Measurements from ENCODE around the gene TMEM205.
"Not testable (repeated sequence)": the region's sequence is repeated elsewhere in the genome, so short reads cannot be mapped to it uniquely, and the experiment has no call there.

TMEM205 gene

GRCh38 chr19:11346104-11346940 is at the start of gene TMEM205, which contains the start of gene CCDC159:
TMEM205 (minus strand) TSS chr19:11346268; CDS start chr19:11345619, 649 bp downstream.
CCDC159 (plus strand) TSS chr19:11346519; CDS start chr19:11346607, 88 bp downstream.
- peak; percentile 100 for DNase-seq (ENCODE audit: low spot score)

- no peak for DNase-seq (ENCODE audit: low spot score)
Measured at GRCh38 chr19:11390933-11391680, 45.0 kb upstream of the TMEM205 start.

- DNase-seq (ENCODE audit: low spot score): no peak
Measured at GRCh38 chr19:11390359-11390758, 44.3 kb upstream of the TMEM205 start.

- no peak for DNase-seq (ENCODE audit: low spot score)
Measured at GRCh38 chr19:11387162-11388034, 41.3 kb upstream of the TMEM205 start.

- no peak for DNase-seq (ENCODE audit: low spot score)
Measured at GRCh38 chr19:11384778-11385129, 38.7 kb upstream of the TMEM205 start.

GRCh38 chr19:11383706-11384048 is 37.6 kb upstream of the TMEM205 start:
- DNase-seq (ENCODE audit: low spot score): no peak

GRCh38 chr19:11382898-11383705 is 37.0 kb upstream of the TMEM205 start:
- DNase-seq (ENCODE audit: low spot score): peak; percentile 39

- peak; percentile 99 for DNase-seq (ENCODE audit: low spot score)
Measured at GRCh38 chr19:11380653-11381537, 34.8 kb upstream of the TMEM205 start.

- DNase-seq (ENCODE audit: low spot score): no peak
Measured at GRCh38 chr19:11379857-11380350, 33.8 kb upstream of the TMEM205 start.

- DNase-seq (ENCODE audit: low spot score): not testable (repeated sequence)
Measured at GRCh38 chr19:11379269-11379845, 33.3 kb upstream of the TMEM205 start.

- DNase-seq (ENCODE audit: low spot score): peak; percentile 62
Measured at GRCh38 chr19:11378319-11379189, 32.5 kb upstream of the TMEM205 start.

GRCh38 chr19:11377756-11378155 is 31.7 kb upstream of the TMEM205 start:
- no peak for DNase-seq (ENCODE audit: low spot score)

GRCh38 chr19:11377237-11377636 is 31.2 kb upstream of the TMEM205 start:
- peak; percentile 49 for DNase-seq (ENCODE audit: low spot score)

GRCh38 chr19:11375143-11375948 is 29.3 kb upstream of the TMEM205 start:
- peak; percentile 70 for DNase-seq (ENCODE audit: low spot score)

GRCh38 chr19:11374433-11375142 is 28.5 kb upstream of the TMEM205 start, which contains the start of gene SWSAP1:
SWSAP1 (plus strand) TSS chr19:11374666; CDS start chr19:11374681, 15 bp downstream.
- DNase-seq (ENCODE audit: low spot score): peak; percentile 100

- DNase-seq (ENCODE audit: low spot score): no peak
Measured at GRCh38 chr19:11373885-11374432, 27.9 kb upstream of the TMEM205 start.

Data from cerebellar cortex (tissue), 1 donor.